Small intestine (tissue), 7 donors: Measurements from ENCODE around the gene PLXNC1. TPM values are rescaled to one million over a fixed set of nuclear protein-coding genes. Genes with fewer than 3 reads are reported as not detected.

Source experiments
- DNase-seq, 2 donors: peaks; one replicate each; pipeline versions ENCODE4 v3.0.0 to v3.0.0-alpha.2; 2013
- FAIRE-seq: peaks from 2 replicates; lab custom pipeline; 2012; peaks lifted over from hg19 to GRCh38; lab: Jason Lieb, UNC
- H3K27ac ChIP-seq, 3 donors: one replicate each; pipeline ENCODE4 v1.5.1; 2013; ENCODE audit warnings: low read length in 2 of 3, mild to moderate bottlenecking in 2 of 3, control low read depth in 1 of 3, inconsistent platforms in 1 of 3, low read depth in 1 of 3, moderate library complexity in 1 of 3
- H3K27me3 ChIP-seq, 3 donors: one replicate each; pipeline ENCODE4 v1.6.1; 2013; ENCODE audit warnings: low read length in 3 of 3, inconsistent platforms in 1 of 3; ENCODE audit not compliant: control insufficient read depth in 3 of 3, insufficient read depth in 3 of 3
- H3K36me3 ChIP-seq, 3 donors: one replicate each; pipeline ENCODE4 v1.6.1; 2013; ENCODE audit warnings: low read length in 3 of 3, inconsistent platforms in 1 of 3, low read depth in 1 of 3, mild to moderate bottlenecking in 1 of 3, moderate library complexity in 1 of 3; ENCODE audit not compliant: control insufficient read depth in 3 of 3, insufficient read depth in 2 of 3
- H3K4me1 ChIP-seq, 3 donors: one replicate each; pipeline ENCODE4 v1.6.1; 2013; ENCODE audit warnings: low read length in 2 of 3, inconsistent platforms in 1 of 3, low read depth in 1 of 3, mild to moderate bottlenecking in 1 of 3, moderate library complexity in 1 of 3; ENCODE audit not compliant: control insufficient read depth in 3 of 3, insufficient read depth in 2 of 3
- H3K4me3 ChIP-seq, 3 donors: one replicate each; pipeline ENCODE4 v1.5.1; 2013; ENCODE audit warnings: low read length in 3 of 3, control low read depth in 1 of 3, inconsistent platforms in 1 of 3, low read depth in 1 of 3, mild to moderate bottlenecking in 1 of 3, moderate library complexity in 1 of 3
- H3K9me3 ChIP-seq, 2 donors: one replicate each; pipeline ENCODE4 v1.6.1; 2013; ENCODE audit warnings: low read depth in 1 of 2, low read length in 1 of 2; ENCODE audit not compliant: control insufficient read depth in 2 of 2, insufficient read depth in 1 of 2
- WGBS, 3 donors: extraction: QIAGEN DNeasy Blood & Tissue Kit; methylation state at CpG; one replicate each; pipeline ENCODE4 v1.1.7; 2013; 5-methylcytosine and 5-hydroxymethylcytosine counted together
- polyA plus RNA-seq, 4 donors: library from polyadenylated mRNA; stranded (reverse) in 3 of 4; unstranded in 1 of 4; fragments of 200-250 nt in 3 of 4; fragments of 120-200 nt in 1 of 4; gene quantifications; one replicate each; pipeline versions ENCODE4 v1.2.1 to v1.2.3, GENCODE V29; 2013
- donor health status: healthy with polysubstance abuse.
- donor health status: control.
- donor health status: control.
- donor health status: Bipolar disorder and iron deficiency.
- donor health status: healthy.

Gene PLXNC1
- polyA plus RNA-seq, 4 donors, result 0.22 to 20.5 (median 1.2) TPM

GRCh38 chr12:94182986-94183707 lies 34.8 kb downstream of the PLXNC1 start:
- Histone ChIP-seq H3K27ac (peak overlapping the region in 1 of 3 donors; percentile 37), H3K9me3 (peaks cover 0 to 3% of the 10 kb centered on the region in 2 donors)
- 26 to 56% (median 38%) methylated on average over 5 of the region's 5 CpGs for WGBS, 3 donors

DNA sequence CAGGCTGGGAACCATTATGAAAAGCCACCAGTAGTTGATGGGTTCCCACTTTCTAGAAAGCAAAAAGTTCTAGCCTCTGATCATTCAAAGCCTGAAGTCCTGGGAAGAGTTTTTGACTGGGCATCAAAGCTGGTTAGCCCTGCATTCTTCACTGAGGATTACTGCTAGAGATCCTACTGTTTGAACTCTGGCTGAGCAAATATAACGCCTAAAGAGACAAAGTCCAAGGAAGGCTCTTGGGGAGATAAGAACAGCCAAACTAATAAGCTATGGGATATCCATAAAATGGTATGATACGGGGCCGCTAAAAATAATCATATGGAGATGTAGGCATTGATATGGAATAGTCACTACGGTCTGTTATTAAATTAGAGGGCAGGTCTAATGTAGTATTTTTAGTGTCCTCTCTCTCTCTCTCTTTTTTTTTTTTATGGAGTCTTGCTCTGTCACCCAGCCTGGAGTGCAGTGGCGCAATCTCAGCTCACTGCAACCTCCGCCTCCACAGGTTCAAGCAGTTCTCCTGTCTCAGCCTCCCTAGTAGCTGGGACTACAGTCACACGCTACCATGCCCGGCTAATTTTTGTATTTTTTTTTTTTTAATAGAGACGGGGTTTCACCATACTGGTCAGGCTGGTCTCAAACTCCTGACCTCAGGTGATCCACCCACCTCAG lies 35.5 kb downstream of the PLXNC1 start:
- DNase-seq, result peak; percentile 81 to 89
- peak overlapping the region in 1 of 3 donors; percentile 37 for H3K27ac ChIP-seq

More at GRCh38 chr12:94182986-94183707, 34.8 kb downstream of the PLXNC1 start:
- no peaks in the 10 kb centered on the region for H3K27me3 ChIP-seq
- peaks cover 3 to 26% (median 3%) of the 10 kb centered on the region in 3 donors for H3K4me1 ChIP-seq
- DNase-seq, result peak; percentile 48 to 49
- H3K36me3 ChIP-seq, result peaks cover 0 to 9% (median 0%) of the 10 kb centered on the region in 3 donors
- H3K4me3 ChIP-seq, result no peak overlapping the region
- FAIRE-seq, result no peak

DNA sequence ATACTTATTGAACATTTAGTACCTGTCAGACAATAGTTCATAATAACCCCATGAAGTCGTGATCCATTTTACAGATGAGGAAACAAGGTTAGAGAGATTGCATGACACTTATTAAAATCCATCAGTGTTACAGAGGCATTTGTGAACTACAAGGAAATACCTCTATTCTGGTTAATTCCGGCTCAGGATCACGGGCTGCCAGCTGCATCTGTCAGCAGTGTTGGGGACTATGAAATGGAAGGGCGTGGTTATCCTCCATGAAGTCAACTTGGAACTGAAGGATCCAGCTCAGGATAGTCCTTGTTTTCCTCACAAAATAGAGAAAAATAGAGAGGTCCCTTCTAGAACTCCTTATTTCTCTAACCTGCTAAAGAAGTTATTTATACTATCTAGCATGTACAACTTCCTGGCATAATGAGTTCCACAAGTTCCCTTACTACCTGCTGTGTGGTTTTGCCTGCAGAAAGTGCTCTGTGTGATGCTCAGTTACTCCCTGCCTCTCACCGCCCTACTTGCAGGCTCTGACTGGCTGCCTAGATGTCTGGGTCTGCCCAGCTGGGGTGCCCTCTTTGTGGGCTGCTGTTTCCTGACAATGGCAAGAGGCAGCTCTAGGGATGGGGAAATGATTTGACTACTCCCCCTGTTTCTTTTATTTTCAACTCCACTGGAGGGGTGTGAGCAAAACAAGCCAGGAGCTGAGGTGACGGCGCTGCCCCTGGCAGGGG lies 36.8 kb downstream of the PLXNC1 start:
- Histone ChIP-seq H3K9me3 (no peaks in the 10 kb centered on the region), H3K4me1 (peaks cover 3 to 23% (median 3%) of the 10 kb centered on the region in 3 donors), H3K27me3 (no peaks in the 10 kb centered on the region), H3K27ac (peak overlapping the region in 1 of 3 donors; percentile 13), H3K4me3 (no peak overlapping the region), H3K36me3 (peaks cover 0 to 16% (median 0%) of the 10 kb centered on the region in 3 donors)
- peak; percentile 27 to 32 for DNase-seq
- FAIRE-seq, result no peak
- 59 to 76% (median 72%) methylated on average over 7 of the region's 7 CpGs for WGBS, 3 donors

More for the DNA sequence above, 35.5 kb downstream of the PLXNC1 start:
- Histone ChIP-seq H3K4me1 (peaks cover 3 to 26% (median 3%) of the 10 kb centered on the region in 3 donors), H3K9me3 (no peaks in the 10 kb centered on the region), H3K4me3 (no peak overlapping the region), H3K27me3 (no peaks in the 10 kb centered on the region), H3K36me3 (peaks cover 0 to 12% (median 0%) of the 10 kb centered on the region in 3 donors)
- no peak for FAIRE-seq
- 30 to 64% (median 50%) methylated on average over 9 of the region's 9 CpGs for WGBS, 3 donors

- Histone ChIP-seq H3K4me3 (no peak overlapping the region), H3K36me3 (peaks cover 0 to 19% (median 0%) of the 10 kb centered on the region in 3 donors), H3K4me1 (peaks cover 3 to 23% (median 3%) of the 10 kb centered on the region in 3 donors), H3K9me3 (no peaks in the 10 kb centered on the region), H3K27me3 (no peaks in the 10 kb centered on the region), H3K27ac (no peak overlapping the region)
- WGBS, 3 donors, result 89 to 93% (median 92%) methylated on average over 7 of the region's 7 CpGs
- FAIRE-seq, result no peak
- DNase-seq, result no peak
Observed at GRCh38 chr12:94185801-94186200, 37.4 kb downstream of the PLXNC1 start.

GRCh38 chr12:94186278-94187241 lies 38.2 kb downstream of the PLXNC1 start:
- peak overlapping the region in 1 of 3 donors; percentile 24 for H3K4me3 ChIP-seq
- 68 to 83% (median 74%) methylated on average over 40 of the region's 40 CpGs for WGBS, 3 donors
- H3K27me3 ChIP-seq, result no peaks in the 10 kb centered on the region
- peaks cover 3 to 23% (median 3%) of the 10 kb centered on the region in 3 donors for H3K4me1 ChIP-seq
- DNase-seq (peak in 1 of 2 donors; percentile 23), FAIRE-seq (no peak)
- no peak overlapping the region for H3K27ac ChIP-seq
- H3K36me3 ChIP-seq, result peaks cover 0 to 19% (median 0%) of the 10 kb centered on the region in 3 donors
- no peaks in the 10 kb centered on the region for H3K9me3 ChIP-seq

DNA sequence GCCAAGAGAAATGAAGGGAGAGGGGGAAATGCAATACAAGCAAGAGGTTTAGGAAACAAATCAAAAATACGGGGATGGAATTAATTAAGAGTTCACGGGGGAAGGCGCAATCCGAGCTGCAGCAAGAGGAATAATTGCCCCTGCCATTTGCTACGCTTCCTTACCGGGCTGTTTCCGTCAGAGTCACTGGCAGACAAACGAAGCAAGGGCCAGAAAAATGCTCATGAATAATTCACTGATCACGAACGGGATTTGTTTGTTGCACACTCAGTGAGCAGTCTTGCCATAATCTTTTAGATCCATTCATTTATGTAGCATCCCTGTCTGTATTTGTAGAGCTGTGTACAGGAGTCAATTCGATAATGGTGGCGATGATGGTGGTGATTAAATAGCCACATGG lies 39.0 kb downstream of the PLXNC1 start:
- Histone ChIP-seq H3K27me3 (no peaks in the 10 kb centered on the region), H3K4me3 (no peak overlapping the region), H3K9me3 (no peaks in the 10 kb centered on the region), H3K4me1 (peaks cover 3 to 23% (median 3%) of the 10 kb centered on the region in 3 donors), H3K36me3 (peaks cover 0 to 19% (median 0%) of the 10 kb centered on the region in 3 donors), H3K27ac (no peak overlapping the region)
- 77 to 92% (median 90%) methylated on average over 12 of the region's 12 CpGs for WGBS, 3 donors
- FAIRE-seq, result no peak
- no peak for DNase-seq

DNA sequence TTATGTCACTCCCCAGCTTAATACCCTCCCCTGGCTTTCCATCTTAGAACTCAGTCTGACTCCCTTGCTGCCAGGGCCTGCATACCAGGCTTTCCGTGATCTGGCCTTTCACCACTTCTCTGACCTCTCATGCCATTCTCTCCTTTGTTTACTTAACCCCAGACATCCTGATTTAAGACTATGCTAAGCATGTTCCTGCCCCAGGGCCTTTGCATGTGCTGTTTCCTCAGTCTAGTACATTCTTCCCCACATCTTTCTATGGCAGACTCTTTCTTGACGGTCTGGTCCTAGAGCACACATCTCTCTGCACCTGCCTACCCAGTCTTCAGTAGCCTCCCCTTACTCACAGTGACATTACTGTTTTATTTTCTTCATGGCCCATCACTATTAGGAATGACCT lies 42.2 kb downstream of the PLXNC1 start:
- Histone ChIP-seq H3K4me1 (peaks cover 0 to 6% (median 0%) of the 10 kb centered on the region in 3 donors), H3K36me3 (peaks cover 0 to 28% (median 0%) of the 10 kb centered on the region in 3 donors), H3K27me3 (no peaks in the 10 kb centered on the region), H3K9me3 (peaks cover 0 to 3% of the 10 kb centered on the region in 2 donors), H3K27ac (no peak overlapping the region), H3K4me3 (no peak overlapping the region)
- DNase-seq (no peak), FAIRE-seq (no peak)
- WGBS, 3 donors, result 48 to 96% (median 50%) methylated on average over 2 of the region's 2 CpGs
